22Rv1 (cell line): ENCODE measurements around the gene MT1A.

Source experiments
- ZFX ChIP-seq: fragments of 450-650 bp; IDR thresholded peaks from 2 replicates; pipeline ENCODE4 v1.6.1; 2017; ENCODE audit warnings: antibody characterized with exemption, borderline replicate concordance
- TF ChIP-seq, protein P1 (sequence below): fragments of 450-650 bp; IDR thresholded peaks from 2 replicates; pipeline ENCODE4 v1.5.1; 2017; ENCODE audit warnings: mild to moderate bottlenecking

DNA sequence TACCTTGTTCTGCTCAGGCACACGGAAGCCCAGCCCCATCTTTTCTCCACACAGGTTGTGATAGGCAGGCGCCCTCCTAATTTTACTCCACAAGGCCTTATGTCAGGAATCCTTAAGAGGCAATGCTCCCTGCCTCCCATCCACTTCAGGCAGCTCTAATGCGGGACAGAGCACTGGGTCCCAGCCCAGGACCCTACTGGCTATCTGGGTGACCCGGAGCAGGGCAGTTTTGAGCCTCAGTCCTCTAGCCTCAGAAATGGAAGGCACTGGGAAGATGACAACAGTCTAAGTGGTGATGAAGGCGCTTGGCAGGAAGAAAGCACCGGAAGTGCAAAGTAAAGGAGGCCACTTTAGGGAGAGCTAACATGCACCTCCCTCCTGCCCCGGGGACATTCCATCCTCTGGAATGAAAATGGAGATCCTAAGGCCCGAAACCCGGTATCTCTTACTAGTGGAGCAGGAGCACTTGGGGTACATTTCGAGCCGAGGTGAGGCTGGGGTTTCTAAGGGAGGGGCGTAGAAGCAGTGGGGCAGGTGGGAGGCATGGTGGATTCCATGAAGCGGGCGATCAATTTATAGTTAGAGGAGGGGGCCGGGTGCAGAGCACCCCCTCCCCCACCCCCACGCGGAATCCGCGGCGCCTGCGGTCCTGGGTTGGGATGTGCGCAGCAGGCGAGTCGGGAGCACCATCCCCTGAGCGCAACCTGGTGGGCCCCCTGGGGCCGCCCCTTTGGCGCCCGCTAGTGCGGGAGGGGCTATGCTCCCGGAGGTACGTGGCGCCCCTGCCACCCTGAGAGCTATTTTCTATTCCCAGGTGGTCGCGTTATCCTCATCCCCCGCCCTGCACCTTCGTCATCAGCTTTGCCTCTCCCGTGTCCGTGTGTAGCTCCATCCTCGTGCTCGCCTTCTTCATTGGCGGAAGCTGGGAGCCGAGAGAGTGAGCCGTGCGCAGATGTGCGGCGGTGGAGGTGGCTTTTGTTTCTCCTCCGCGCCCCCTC, 24.2 kb downstream of the MT1A start:
- TF ChIP-seq, protein P1, sequence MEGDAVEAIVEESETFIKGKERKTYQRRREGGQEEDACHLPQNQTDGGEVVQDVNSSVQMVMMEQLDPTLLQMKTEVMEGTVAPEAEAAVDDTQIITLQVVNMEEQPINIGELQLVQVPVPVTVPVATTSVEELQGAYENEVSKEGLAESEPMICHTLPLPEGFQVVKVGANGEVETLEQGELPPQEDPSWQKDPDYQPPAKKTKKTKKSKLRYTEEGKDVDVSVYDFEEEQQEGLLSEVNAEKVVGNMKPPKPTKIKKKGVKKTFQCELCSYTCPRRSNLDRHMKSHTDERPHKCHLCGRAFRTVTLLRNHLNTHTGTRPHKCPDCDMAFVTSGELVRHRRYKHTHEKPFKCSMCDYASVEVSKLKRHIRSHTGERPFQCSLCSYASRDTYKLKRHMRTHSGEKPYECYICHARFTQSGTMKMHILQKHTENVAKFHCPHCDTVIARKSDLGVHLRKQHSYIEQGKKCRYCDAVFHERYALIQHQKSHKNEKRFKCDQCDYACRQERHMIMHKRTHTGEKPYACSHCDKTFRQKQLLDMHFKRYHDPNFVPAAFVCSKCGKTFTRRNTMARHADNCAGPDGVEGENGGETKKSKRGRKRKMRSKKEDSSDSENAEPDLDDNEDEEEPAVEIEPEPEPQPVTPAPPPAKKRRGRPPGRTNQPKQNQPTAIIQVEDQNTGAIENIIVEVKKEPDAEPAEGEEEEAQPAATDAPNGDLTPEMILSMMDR, result no peak
- no peak for TF ChIP-seq ZFX
